ENCODE measurements around the gene GSTM4.

DNA sequence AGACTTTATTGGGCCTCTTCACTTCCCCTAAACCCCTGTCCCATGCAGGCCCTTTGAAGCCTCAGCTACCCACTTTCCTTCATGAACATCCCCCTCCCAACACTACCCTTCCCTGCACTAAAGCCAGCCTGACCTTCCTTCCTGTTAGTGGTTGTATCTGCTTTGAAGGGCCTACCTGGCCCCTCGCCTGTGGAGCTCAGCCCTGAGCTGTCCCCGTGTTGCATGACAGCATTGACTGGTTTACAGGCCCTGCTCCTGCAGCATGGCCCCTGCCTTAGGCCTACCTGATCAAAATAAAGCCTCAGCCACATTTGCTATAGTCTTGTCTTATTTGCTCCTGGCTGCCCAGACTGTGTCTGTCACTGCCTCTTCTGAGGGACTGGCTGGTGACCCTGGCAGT is 5.5 kb downstream of the GSTM4 start:
- TF ChIP-seq, protein P1, sequence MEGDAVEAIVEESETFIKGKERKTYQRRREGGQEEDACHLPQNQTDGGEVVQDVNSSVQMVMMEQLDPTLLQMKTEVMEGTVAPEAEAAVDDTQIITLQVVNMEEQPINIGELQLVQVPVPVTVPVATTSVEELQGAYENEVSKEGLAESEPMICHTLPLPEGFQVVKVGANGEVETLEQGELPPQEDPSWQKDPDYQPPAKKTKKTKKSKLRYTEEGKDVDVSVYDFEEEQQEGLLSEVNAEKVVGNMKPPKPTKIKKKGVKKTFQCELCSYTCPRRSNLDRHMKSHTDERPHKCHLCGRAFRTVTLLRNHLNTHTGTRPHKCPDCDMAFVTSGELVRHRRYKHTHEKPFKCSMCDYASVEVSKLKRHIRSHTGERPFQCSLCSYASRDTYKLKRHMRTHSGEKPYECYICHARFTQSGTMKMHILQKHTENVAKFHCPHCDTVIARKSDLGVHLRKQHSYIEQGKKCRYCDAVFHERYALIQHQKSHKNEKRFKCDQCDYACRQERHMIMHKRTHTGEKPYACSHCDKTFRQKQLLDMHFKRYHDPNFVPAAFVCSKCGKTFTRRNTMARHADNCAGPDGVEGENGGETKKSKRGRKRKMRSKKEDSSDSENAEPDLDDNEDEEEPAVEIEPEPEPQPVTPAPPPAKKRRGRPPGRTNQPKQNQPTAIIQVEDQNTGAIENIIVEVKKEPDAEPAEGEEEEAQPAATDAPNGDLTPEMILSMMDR (IDR thresholded peaks at IDR 0.05; ENCODE audit: poor library complexity, severe bottlenecking), result no peak
- no peak for TF ChIP-seq EZH2 (IDR thresholded peaks at IDR 0.05; ENCODE audit: borderline replicate concordance, insufficient read depth, low read length, poor library complexity, severe bottlenecking)
- no peak for TF ChIP-seq TAF1 (IDR thresholded peaks at IDR 0.05; ENCODE audit: low read depth)
- TF ChIP-seq POLR2AphosphoS5 (IDR thresholded peaks at IDR 0.05), result no peak
- no peak for TF ChIP-seq EP300 (conservative IDR thresholded peaks at IDR 0.05; ENCODE audit: poor library complexity, severe bottlenecking)
- no peak for TF ChIP-seq SMC3 (conservative IDR thresholded peaks at IDR 0.05; ENCODE audit: poor library complexity)
- TF ChIP-seq RAD21 (conservative IDR thresholded peaks at IDR 0.05), result no peak
- TF ChIP-seq MXI1 (conservative IDR thresholded peaks at IDR 0.05; ENCODE audit: poor library complexity, severe bottlenecking), result no peak
- TF ChIP-seq, protein P2, sequence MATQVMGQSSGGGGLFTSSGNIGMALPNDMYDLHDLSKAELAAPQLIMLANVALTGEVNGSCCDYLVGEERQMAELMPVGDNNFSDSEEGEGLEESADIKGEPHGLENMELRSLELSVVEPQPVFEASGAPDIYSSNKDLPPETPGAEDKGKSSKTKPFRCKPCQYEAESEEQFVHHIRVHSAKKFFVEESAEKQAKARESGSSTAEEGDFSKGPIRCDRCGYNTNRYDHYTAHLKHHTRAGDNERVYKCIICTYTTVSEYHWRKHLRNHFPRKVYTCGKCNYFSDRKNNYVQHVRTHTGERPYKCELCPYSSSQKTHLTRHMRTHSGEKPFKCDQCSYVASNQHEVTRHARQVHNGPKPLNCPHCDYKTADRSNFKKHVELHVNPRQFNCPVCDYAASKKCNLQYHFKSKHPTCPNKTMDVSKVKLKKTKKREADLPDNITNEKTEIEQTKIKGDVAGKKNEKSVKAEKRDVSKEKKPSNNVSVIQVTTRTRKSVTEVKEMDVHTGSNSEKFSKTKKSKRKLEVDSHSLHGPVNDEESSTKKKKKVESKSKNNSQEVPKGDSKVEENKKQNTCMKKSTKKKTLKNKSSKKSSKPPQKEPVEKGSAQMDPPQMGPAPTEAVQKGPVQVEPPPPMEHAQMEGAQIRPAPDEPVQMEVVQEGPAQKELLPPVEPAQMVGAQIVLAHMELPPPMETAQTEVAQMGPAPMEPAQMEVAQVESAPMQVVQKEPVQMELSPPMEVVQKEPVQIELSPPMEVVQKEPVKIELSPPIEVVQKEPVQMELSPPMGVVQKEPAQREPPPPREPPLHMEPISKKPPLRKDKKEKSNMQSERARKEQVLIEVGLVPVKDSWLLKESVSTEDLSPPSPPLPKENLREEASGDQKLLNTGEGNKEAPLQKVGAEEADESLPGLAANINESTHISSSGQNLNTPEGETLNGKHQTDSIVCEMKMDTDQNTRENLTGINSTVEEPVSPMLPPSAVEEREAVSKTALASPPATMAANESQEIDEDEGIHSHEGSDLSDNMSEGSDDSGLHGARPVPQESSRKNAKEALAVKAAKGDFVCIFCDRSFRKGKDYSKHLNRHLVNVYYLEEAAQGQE (IDR thresholded peaks at IDR 0.05; ENCODE audit: borderline replicate concordance), result no peak
